Ovary (tissue), 10 donors: ENCODE measurements around the gene ACTA1. TPM values are rescaled to one million over a fixed set of nuclear protein-coding genes. Genes with fewer than 3 reads are reported as not detected.

Experiments used
- DNase-seq, 5 donors: peaks; one replicate each; pipeline ENCODE4 v3.0.0-alpha.2; 2019 to 2020
- H3K27ac ChIP-seq, 2 donors: fragments of 200-600 bp; one replicate each; pipeline versions ENCODE4 v1.5.1 to v1.8.0; 2019 to 2022
- H3K27me3 ChIP-seq: fragments of 200-600 bp; one replicate; pipeline ENCODE4 v1.8.0; 2022
- H3K36me3 ChIP-seq: fragments of 200-600 bp; sonication (generic); one replicate; pipeline ENCODE4 v1.5.1; 2019
- H3K4me1 ChIP-seq: one replicate; pipeline ENCODE4 v1.8.1; 2013; ENCODE audit warnings: mild to moderate bottlenecking, moderate library complexity; ENCODE audit not compliant: insufficient read depth
- H3K4me3 ChIP-seq: fragments of 200-600 bp; sonication (generic); one replicate; pipeline ENCODE4 v1.5.1; 2017
- H3K9me3 ChIP-seq, 2 donors: fragments of 200-600 bp in 1 of 2; sonication (generic) in 1 of 2; one replicate each; pipeline versions ENCODE4 v1.5.1 to v1.8.1; 2013 to 2019; ENCODE audit warnings: mild to moderate bottlenecking in 1 of 2, moderate library complexity in 1 of 2
- EP300 ChIP-seq: sonication (generic); formaldehyde crosslinking; IDR thresholded peaks from one replicate; pipeline ENCODE4 v1.6.1; 2017; ENCODE audit warnings: antibody characterized with exemption
- POLR2A ChIP-seq: fragments of 450-650 bp; IDR thresholded peaks from one replicate; pipeline ENCODE4 v1.6.1; 2017; ENCODE audit warnings: antibody characterized with exemption, mild to moderate bottlenecking, moderate library complexity
- WGBS, 3 donors: extraction: QIAGEN DNeasy Blood & Tissue Kit in 1 of 3; methylation state at CpG; one replicate each; pipeline versions ENCODE4 v1.1.5 to v1.1.7; 2013 to 2017; 5-methylcytosine and 5-hydroxymethylcytosine counted together
- intact Hi-C, 4 donors: fragments of 100-400 bp; cut with DNase I; formaldehyde crosslinking; loops; one replicate each; pipeline versions ENCODE4 v1.11.0 to v1.15.1; 2022 to 2023
- long read RNA-seq, 3 donors: library from polyadenylated mRNA in 2 of 3; unstranded in 2 of 3; transcript quantifications; one replicate each; pipeline ENCODE4 v2.0.0 and lab custom pipeline, GENCODE V29; 2021 to 2026
- polyA plus RNA-seq, 2 donors: library from polyadenylated mRNA; stranded (reverse); fragments of 200-250 nt in 1 of 2; fragments of 350-450 nt in 1 of 2; fragmentation: Illumina TruSeq in 1 of 2; extraction: RNeasy Lipid Tissue Mini Kit (QIAGEN cat#74804) in 1 of 2; gene quantifications; one replicate each; pipeline ENCODE4 v1.2.3, GENCODE V29; 2013 to 2014
- total RNA-seq, 7 donors: library from RNA; depleted of rRNA in 2 of 7; stranded (reverse); fragments of >200 nt in 2 of 7; fragmentation: NEBNext Ultra II Directional in 3 of 7; extraction: Animal tissue kit (Norgen Biotek cat#: 25700) in 3 of 7; gene quantifications; one replicate each; pipeline versions ENCODE4 v1.1.0 to v1.2.4, GENCODE V29; 2016 to 2023
- TF ChIP-seq, protein P1 (sequence below), 3 donors: fragments of 450-650 bp in 2 of 3; fragments of 200-600 bp in 1 of 3; IDR thresholded peaks; one replicate each; pipeline versions ENCODE4 v1.5.1 to v1.8.0; 2016 to 2022; ENCODE audit warnings: antibody characterized with exemption in 3 of 3, mild to moderate bottlenecking in 1 of 3
- donor health status: DM: no; HTN: no; CAD: no; lungs with moderate emphysema.
- donor health status: DM: no; HTN: no; CAD: no.
- donor health status: Bipolar disorder and iron deficiency.
- donor health status: DM: yes; HTN: yes; CAD: no.
- donor health status: DM: no; HTN: no; CAD: no.
- donor health status: DM: yes; HTN: yes; CAD: no.

ACTA1 gene
- total RNA-seq (1 to 10 TPM in 2 of 7 donors, under 1 TPM in 1, not detected in 4; 0.33 to 3.3 (median 2.1) TPM), polyA plus RNA-seq (under 1 TPM; 0.47 to 0.70 TPM)
- long read RNA-seq, donor 1, result 0 reads
- long read RNA-seq, donor 2, result 0 reads
- long read RNA-seq, donor 3, result 0 reads

DNA sequence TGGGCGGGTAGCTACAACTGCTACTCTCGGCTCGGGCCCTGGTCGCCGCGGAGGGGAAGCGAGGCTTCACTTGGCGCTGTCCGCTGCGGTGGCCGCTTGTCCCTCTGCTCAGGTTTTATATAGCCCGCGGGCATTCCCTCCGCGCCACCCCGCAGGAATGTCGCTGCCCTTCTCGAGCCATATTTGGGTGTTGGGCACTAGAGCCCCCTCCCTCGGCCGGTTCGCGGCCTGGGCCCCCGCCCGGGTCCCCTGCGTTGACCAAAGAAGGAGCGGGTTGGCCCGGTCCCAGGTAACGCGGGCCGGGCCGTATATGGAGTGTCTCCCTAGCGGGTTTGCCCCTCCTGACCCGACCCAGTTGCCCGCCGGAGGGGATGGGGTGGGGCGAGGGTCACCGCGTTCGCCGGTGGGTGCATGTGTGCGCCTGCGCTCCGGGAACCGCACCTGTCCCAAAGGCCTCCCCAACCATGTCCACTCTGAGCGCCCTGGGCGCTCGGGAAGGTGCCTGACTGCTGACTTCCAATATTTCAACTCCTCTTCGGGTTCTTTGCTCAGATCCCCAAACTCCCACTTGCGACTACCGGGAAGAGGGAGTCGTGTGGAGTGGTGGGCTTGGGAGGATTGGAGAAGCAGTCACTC is at the start of gene ACTA1:
TSS of gene ACTA1 (minus strand) at position 90 of the 636 bp plus-strand sequence. CDS start 979 bp downstream, outside the sequence.
- intact Hi-C loops, result no loop called here
- Histone ChIP-seq H3K36me3 (no peaks in the 10 kb centered on the region), H3K9me3 (no peaks in the 10 kb centered on the region), H3K4me3 (no peak within 1 kb of the TSS), H3K27ac (no peak within 1 kb of the TSS), H3K27me3 (peaks cover 16% of the 10 kb centered on the region), H3K4me1 (peaks cover 15% of the 10 kb centered on the region)
- DNase-seq, result no peak
- TF ChIP-seq EP300 (no peak), POLR2A (no peak)
- TF ChIP-seq, protein P1, sequence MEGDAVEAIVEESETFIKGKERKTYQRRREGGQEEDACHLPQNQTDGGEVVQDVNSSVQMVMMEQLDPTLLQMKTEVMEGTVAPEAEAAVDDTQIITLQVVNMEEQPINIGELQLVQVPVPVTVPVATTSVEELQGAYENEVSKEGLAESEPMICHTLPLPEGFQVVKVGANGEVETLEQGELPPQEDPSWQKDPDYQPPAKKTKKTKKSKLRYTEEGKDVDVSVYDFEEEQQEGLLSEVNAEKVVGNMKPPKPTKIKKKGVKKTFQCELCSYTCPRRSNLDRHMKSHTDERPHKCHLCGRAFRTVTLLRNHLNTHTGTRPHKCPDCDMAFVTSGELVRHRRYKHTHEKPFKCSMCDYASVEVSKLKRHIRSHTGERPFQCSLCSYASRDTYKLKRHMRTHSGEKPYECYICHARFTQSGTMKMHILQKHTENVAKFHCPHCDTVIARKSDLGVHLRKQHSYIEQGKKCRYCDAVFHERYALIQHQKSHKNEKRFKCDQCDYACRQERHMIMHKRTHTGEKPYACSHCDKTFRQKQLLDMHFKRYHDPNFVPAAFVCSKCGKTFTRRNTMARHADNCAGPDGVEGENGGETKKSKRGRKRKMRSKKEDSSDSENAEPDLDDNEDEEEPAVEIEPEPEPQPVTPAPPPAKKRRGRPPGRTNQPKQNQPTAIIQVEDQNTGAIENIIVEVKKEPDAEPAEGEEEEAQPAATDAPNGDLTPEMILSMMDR (IDR thresholded peaks at IDR 0.05), result no peak
- 1% methylated on average over 50 to 51 of the region's 51 CpGs for WGBS, 3 donors

DNA sequence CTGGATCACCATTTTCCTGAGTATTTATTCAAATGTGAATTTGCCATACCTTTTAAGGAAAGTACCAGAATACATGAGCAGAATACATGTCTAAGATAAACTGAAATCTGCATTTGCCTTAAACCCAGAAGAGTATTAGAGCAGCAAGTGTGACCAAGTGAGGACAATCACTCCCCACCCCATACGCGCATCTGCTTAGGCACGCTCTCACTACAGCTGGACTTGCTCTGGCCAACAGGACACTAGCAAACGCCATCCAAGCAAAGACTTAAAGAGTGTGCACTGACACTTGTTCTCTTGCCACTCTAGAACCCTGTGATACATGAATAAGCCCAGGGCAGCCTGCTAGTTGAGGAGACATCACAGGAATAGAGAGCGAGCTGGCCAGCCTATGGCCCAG is 48.6 kb upstream of the ACTA1 start:
- no peaks in the 10 kb centered on the region for H3K36me3 ChIP-seq
- intact Hi-C loops, result loop anchor here in 3 of 4 donors (5.0 to 10.0 kb wide), 3 partner anchors 225 to 818 kb away; no protein-coding TSS in a partner anchor
- H3K4me1 ChIP-seq, result no peaks in the 10 kb centered on the region
- no peaks in the 10 kb centered on the region for H3K27me3 ChIP-seq
- no peak overlapping the region for H3K4me3 ChIP-seq
- no peak for DNase-seq
- WGBS, 3 donors, result 86 to 94% (median 92%) methylated on average over 5 of the region's 5 CpGs
- no peak overlapping the region for H3K27ac ChIP-seq
- TF ChIP-seq, protein P1 (IDR thresholded peaks at IDR 0.05), result no peak
- no peak for TF ChIP-seq EP300
- no peak for TF ChIP-seq POLR2A
- no peaks in the 10 kb centered on the region for H3K9me3 ChIP-seq

DNA sequence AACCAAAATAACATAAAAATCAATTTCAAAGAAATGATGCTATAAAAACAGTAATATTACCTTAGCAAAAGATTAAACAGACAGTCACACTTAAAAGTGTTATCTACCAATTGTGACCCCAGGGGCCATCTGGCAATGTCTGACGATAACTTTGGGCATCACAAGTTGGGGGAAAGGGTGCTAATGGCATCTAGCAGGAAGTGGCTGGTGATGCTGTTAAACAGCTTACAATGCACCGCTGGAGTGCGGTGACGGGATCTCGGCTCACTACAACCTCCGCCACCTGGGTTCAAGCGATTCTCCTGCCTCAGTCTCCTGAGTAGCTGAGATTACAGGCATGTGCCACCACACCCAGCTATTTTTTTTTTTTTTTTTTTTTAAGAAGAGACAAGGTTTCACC is 46.6 kb upstream of the ACTA1 start:
- whole genome bisulfite sequencing, 3 donors, result 92 to 95% (median 93%) methylated on average over 7 of the region's 7 CpGs
- no peak for DNase-seq
- no peaks in the 10 kb centered on the region for H3K4me1 ChIP-seq
- no peak overlapping the region for H3K4me3 ChIP-seq
- H3K27ac ChIP-seq, result no peak overlapping the region
- no peaks in the 10 kb centered on the region for H3K9me3 ChIP-seq
- TF ChIP-seq EP300 (no peak), POLR2A (no peak)
- TF ChIP-seq, protein P1 (IDR thresholded peaks at IDR 0.05), result no peak
- no peaks in the 10 kb centered on the region for H3K36me3 ChIP-seq
- no peaks in the 10 kb centered on the region for H3K27me3 ChIP-seq
- intact Hi-C loops, result loop anchor here (2.0 to 10.0 kb wide), 4 partner anchors 222 to 816 kb away; no protein-coding TSS in a partner anchor

DNA sequence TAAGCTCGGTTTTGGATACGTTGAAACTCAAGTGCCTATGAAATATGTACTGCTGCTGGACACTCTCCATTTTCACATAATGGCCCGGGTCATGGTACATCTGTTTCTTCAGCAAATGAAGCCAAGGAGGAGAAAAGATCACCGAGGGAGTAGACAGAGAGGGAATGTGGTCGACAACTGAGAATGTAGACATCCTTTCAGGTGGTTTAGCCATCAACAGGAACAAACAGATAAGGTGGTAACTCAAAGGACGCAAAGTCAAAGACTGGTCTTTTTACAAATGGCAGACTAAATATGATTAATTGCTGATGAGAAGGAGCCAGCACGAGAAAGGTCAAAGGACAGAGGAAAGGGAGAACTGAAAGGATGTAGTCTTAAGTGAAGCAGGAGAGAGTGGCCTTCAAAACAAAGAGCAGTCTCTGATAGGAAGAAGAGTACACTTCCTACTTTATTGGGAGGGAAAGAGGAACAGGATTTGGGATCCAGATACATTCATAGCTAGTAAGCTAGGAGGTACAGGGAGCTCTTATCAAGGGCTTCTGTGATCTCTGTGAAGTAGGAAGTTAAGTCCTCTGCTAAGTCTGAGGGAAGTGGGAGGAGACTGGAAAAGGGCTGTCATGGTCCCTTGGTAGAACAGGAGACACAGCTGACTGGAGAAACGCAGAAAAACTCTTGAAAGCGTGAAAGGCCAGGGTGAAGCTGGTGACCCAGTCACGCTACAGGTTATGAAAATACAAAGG is 45.9 kb upstream of the ACTA1 start:
- no peaks in the 10 kb centered on the region for H3K36me3 ChIP-seq
- H3K27me3 ChIP-seq, result no peaks in the 10 kb centered on the region
- no peak for DNase-seq
- H3K27ac ChIP-seq, result no peak overlapping the region
- H3K4me1 ChIP-seq, result no peaks in the 10 kb centered on the region
- H3K9me3 ChIP-seq, result no peaks in the 10 kb centered on the region
- H3K4me3 ChIP-seq, result no peak overlapping the region
- intact Hi-C loops, result loop anchor here (2.0 to 10.0 kb wide), 4 partner anchors 221 to 815 kb away; no protein-coding TSS in a partner anchor
- TF ChIP-seq, protein P1 (IDR thresholded peaks at IDR 0.05), result no peak
- 48 to 52% (median 50%) methylated on average over 10 of the region's 10 CpGs for WGBS, 3 donors
